HG03575 (cell line): Measurements from ENCODE around the gene STYXL1.

Experiments
- ATAC-seq: cut with Tn5 transposase; IDR thresholded peaks from one replicate; pipeline ENCODE4 v1.9.1; 2021; ENCODE audit not compliant: unreplicated experiment, insufficient number of reproducible peaks, low FRiP score; ENCODE audit errors: extremely low read depth

Gene STYXL1

GRCh38 chr7:75967055-75967454 is 80.7 kb downstream of the STYXL1 start:
- ATAC-seq = no peak

GRCh38 chr7:75966190-75966961 is 81.4 kb downstream of the STYXL1 start:
- no peak for ATAC-seq

GRCh38 chr7:75965617-75966016 is 82.2 kb downstream of the STYXL1 start:
- ATAC-seq = no peak

- ATAC-seq = no peak
Measured at GRCh38 chr7:75963381-75963995, 84.3 kb downstream of the STYXL1 start.

GRCh38 chr7:75962607-75963380 is 85.0 kb downstream of the STYXL1 start:
- no peak for ATAC-seq

GRCh38 chr7:75961218-75961617 is 86.6 kb downstream of the STYXL1 start:
- no peak for ATAC-seq

- ATAC-seq = no peak
Measured at GRCh38 chr7:75960372-75960771, 87.4 kb downstream of the STYXL1 start.

GRCh38 chr7:75958802-75959543 is 88.8 kb downstream of the STYXL1 start:
- ATAC-seq = no peak

- ATAC-seq = no peak
Measured at GRCh38 chr7:75957021-75957736, 90.6 kb downstream of the STYXL1 start.

- ATAC-seq = no peak
Measured at GRCh38 chr7:75955331-75955955, 92.4 kb downstream of the STYXL1 start.

- no peak for ATAC-seq
Measured at GRCh38 chr7:75953931-75954330, 93.9 kb downstream of the STYXL1 start.

GRCh38 chr7:75953431-75953830 is 94.4 kb downstream of the STYXL1 start:
- no peak for ATAC-seq

GRCh38 chr7:75951506-75951905 is 96.3 kb downstream of the STYXL1 start:
- no peak for ATAC-seq

GRCh38 chr7:75950111-75950681 is 97.6 kb downstream of the STYXL1 start:
- ATAC-seq = no peak

- no peak for ATAC-seq
Measured at GRCh38 chr7:75948179-75948578, 99.6 kb downstream of the STYXL1 start.
